ENCODE measurements around the gene ZFYVE27. TPM values are rescaled to one million over a fixed set of nuclear protein-coding genes. Genes with fewer than 3 reads are reported as not detected.

Gene ZFYVE27
- total RNA-seq, 4 donors from 2014 or later, result 33.4 to 46.8 (median 42.7) TPM

GRCh38 chr10:97785731-97786130 is 48.8 kb downstream of the ZFYVE27 start:
- H3K9me3 ChIP-seq, result no peaks in the 10 kb centered on the region
- H3K4me1 ChIP-seq, result peaks cover 0 to 32% (median 16%) of the 10 kb centered on the region in 4 donors
- no peak for DNase-seq (ENCODE audit: low spot score in 2 of 2)
- WGBS, 2 donors, result 76 to 86% methylated on average over 9 of the region's 9 CpGs
- peaks cover 0 to 6% of the 10 kb centered on the region in 2 donors for H3K27me3 ChIP-seq
- no peak overlapping the region for H3K27ac ChIP-seq
- H3K4me3 ChIP-seq, result no peak overlapping the region
- no peak for TF ChIP-seq CTCF (IDR thresholded peaks at IDR 0.05)
- TF ChIP-seq EP300 (IDR thresholded peaks at IDR 0.05), result no peak
- no peak for TF ChIP-seq POLR2A (IDR thresholded peaks at IDR 0.05)
- H3K36me3 ChIP-seq, result no peaks in the 10 kb centered on the region

DNA sequence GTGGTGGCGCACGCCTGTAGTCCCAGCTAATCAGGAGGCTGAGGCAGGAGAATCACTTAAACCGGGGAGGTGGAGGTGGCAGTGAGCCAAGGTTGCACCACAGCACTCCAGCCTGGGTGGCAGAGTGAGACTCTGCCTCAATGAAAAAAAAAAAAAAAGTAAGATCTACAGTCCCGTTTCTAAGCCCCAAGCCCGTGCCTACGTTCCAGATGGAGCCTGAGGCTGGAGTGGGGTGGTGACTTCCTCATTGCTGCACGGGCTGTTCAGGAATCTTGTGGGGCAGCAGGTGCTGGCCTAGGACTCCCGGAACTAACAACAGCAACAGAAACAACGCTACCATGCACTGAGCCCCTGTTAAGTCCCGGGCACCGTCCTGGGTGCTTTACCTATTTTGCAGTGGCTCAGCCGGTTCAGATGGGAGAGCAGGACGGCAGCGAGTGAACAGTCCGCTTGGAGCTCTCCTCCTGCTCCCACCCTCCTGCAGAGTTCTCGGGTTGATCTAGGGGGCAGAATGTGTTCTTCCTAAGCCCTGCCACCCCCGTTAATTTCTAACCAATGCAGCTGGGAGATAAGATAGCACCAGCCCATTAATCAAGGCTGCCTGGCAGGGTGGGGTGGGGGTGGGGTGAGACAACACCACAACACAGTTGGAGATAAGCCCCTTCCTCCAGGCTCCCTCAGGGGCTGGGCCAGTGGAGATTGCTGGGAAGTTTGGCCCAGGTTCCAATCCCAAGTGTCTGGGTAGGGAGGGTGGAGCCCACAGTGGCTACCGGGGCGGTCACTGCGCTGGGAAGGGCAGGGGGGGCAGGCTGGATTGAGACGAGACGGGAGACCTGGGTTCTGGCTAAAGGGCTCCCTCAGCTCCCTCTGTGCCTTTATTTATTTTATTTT is 51.9 kb downstream of the ZFYVE27 start:
- Histone ChIP-seq H3K27ac (peak overlapping the region in 1 of 4 donors; percentile 58), H3K4me1 (peaks cover 0 to 15% (median 6%) of the 10 kb centered on the region in 4 donors), H3K9me3 (no peaks in the 10 kb centered on the region), H3K4me3 (no peak overlapping the region), H3K27me3 (peaks cover 0 to 6% of the 10 kb centered on the region in 2 donors), H3K36me3 (no peaks in the 10 kb centered on the region)
- TF ChIP-seq EP300 (IDR thresholded peaks at IDR 0.05), result no peak
- TF ChIP-seq CTCF (IDR thresholded peaks at IDR 0.05), result no peak
- no peak for TF ChIP-seq POLR2A (IDR thresholded peaks at IDR 0.05)
- DNase-seq (ENCODE audit: low spot score in 2 of 2), result no peak
- 30 to 34% methylated on average over 19 to 21 of the region's 22 CpGs for WGBS, 2 donors

- Histone ChIP-seq H3K27ac (no peak overlapping the region), H3K4me1 (peaks cover 0 to 15% (median 6%) of the 10 kb centered on the region in 4 donors), H3K4me3 (no peak overlapping the region), H3K36me3 (no peaks in the 10 kb centered on the region), H3K9me3 (no peaks in the 10 kb centered on the region), H3K27me3 (peaks cover 0 to 6% of the 10 kb centered on the region in 2 donors)
- 78 to 88% methylated on average over 5 to 6 of the region's 6 CpGs for WGBS, 2 donors
- no peak for TF ChIP-seq EP300 (IDR thresholded peaks at IDR 0.05)
- no peak for TF ChIP-seq CTCF (IDR thresholded peaks at IDR 0.05)
- no peak for TF ChIP-seq POLR2A (IDR thresholded peaks at IDR 0.05)
- no peak for DNase-seq (ENCODE audit: low spot score in 2 of 2)
Observed at GRCh38 chr10:97789770-97790397, 53.0 kb downstream of the ZFYVE27 start.

- DNase-seq (ENCODE audit: low spot score in 2 of 2), result peak; percentile 40 to 80
- TF ChIP-seq CTCF (IDR thresholded peaks at IDR 0.05) (peak; percentile 80 to 90 (median 89)), EP300 (IDR thresholded peaks at IDR 0.05) (no peak)
Observed at GRCh38 chr10:97791824-97792721, 55.1 kb downstream of the ZFYVE27 start.

More at GRCh38 chr10:97791824-97792721, 55.1 kb downstream of the ZFYVE27 start:
- Histone ChIP-seq H3K9me3 (no peaks in the 10 kb centered on the region), H3K4me1 (peaks cover 0 to 15% (median 6%) of the 10 kb centered on the region in 4 donors), H3K36me3 (no peaks in the 10 kb centered on the region), H3K27me3 (peaks cover 0 to 6% of the 10 kb centered on the region in 2 donors), H3K27ac (no peak overlapping the region), H3K4me3 (no peak overlapping the region)
- 28 to 44% methylated on average over 8 to 13 of the region's 13 CpGs for WGBS, 2 donors
